Tibial nerve (tissue), 4 donors: ENCODE data around the gene EVPL. TPM values are rescaled to one million over a fixed set of nuclear protein-coding genes. Genes with fewer than 3 reads are reported as not detected.
A peak's percentile ranks its signal among the peaks of the same experiment; 100 is the strongest.

Source experiments
- DNase-seq, 2 donors: peaks; one replicate each; pipeline ENCODE4 v3.0.0-alpha.2; 2019; ENCODE audit warnings: low spot score in 2 of 2
- H3K27ac ChIP-seq, 4 donors: fragments of 200-600 bp; sonication (generic) in 3 of 4; one replicate each; pipeline ENCODE4 v1.5.1; 2017 to 2019; ENCODE audit warnings: mild to moderate bottlenecking in 1 of 4
- H3K27me3 ChIP-seq, 2 donors: fragments of 200-600 bp; sonication (generic) in 1 of 2; one replicate each; pipeline versions ENCODE4 v1.5.1 to v1.6.0; 2017 to 2019
- H3K36me3 ChIP-seq, 3 donors: fragments of 200-600 bp; sonication (generic); one replicate each; pipeline ENCODE4 v1.5.1; 2018 to 2019
- H3K4me1 ChIP-seq, 4 donors: fragments of 200-600 bp; sonication (generic) in 3 of 4; one replicate each; pipeline ENCODE4 v1.5.1; 2017 to 2019
- H3K4me3 ChIP-seq, 4 donors: fragments of 200-600 bp; sonication (generic) in 3 of 4; one replicate each; pipeline ENCODE4 v1.5.1; 2017 to 2019; ENCODE audit warnings: mild to moderate bottlenecking in 1 of 4, moderate library complexity in 1 of 4
- H3K9me3 ChIP-seq, 4 donors: fragments of 200-600 bp; sonication (generic) in 3 of 4; one replicate each; pipeline ENCODE4 v1.5.1; 2017 to 2019
- CTCF ChIP-seq, 5 experiments: fragments of 200-600 bp in 3 of 5; fragments of 450-650 bp in 2 of 5; sonication (generic) in 3 of 5; IDR thresholded peaks; one replicate each; pipeline ENCODE4 v1.5.1; 2016 to 2019; ENCODE audit warnings: antibody characterized with exemption in 5 of 5, mild to moderate bottlenecking in 3 of 5, moderate library complexity in 2 of 5
- EP300 ChIP-seq, 2 donors: sonication (generic); formaldehyde crosslinking; IDR thresholded peaks; one replicate each; pipeline ENCODE4 v1.6.1; 2017; ENCODE audit warnings: antibody characterized with exemption in 2 of 2, mild to moderate bottlenecking in 1 of 2
- POLR2A ChIP-seq, 2 donors: fragments of 450-650 bp; IDR thresholded peaks; one replicate each; pipeline ENCODE4 v1.6.1; 2017; ENCODE audit warnings: antibody characterized with exemption in 2 of 2, mild to moderate bottlenecking in 2 of 2, moderate library complexity in 2 of 2
- WGBS, 2 donors: methylation state at CpG; one replicate each; pipeline ENCODE4 v1.1.5; 2018; 5-methylcytosine and 5-hydroxymethylcytosine counted together
- total RNA-seq, 4 donors: library from RNA; depleted of rRNA; stranded (reverse); fragments of >200 nt; gene quantifications; one replicate each; pipeline ENCODE4 v1.1.0, GENCODE V29; 2016

The EVPL gene
- total RNA-seq, 4 donors from 2014 or later, result 0.98 to 3.0 (median 2.1) TPM; not detected in 1

GRCh38 chr17:76002100-76002499, 25.0 kb downstream of the EVPL start:
- DNase-seq, result no peak
- no peak overlapping the region for H3K27ac ChIP-seq
- H3K9me3 ChIP-seq, result no peaks in the 10 kb centered on the region
- no peaks in the 10 kb centered on the region for H3K27me3 ChIP-seq
- H3K36me3 ChIP-seq, result peaks cover 0 to 17% (median 0%) of the 10 kb centered on the region in 3 donors
- H3K4me3 ChIP-seq, result no peak overlapping the region
- WGBS, 2 donors, result 95 to 98% methylated on average over 12 of the region's 12 CpGs
- no peak for TF ChIP-seq POLR2A (IDR thresholded peaks at IDR 0.05)
- no peak for TF ChIP-seq CTCF (IDR thresholded peaks at IDR 0.05)
- peaks cover 0 to 15% (median 3%) of the 10 kb centered on the region in 4 donors for H3K4me1 ChIP-seq

- H3K27ac ChIP-seq, result peak within 1 kb of the TSS in 1 of 4 donors; percentile 22
- no peak for DNase-seq
- peaks cover 0 to 21% (median 6%) of the 10 kb centered on the region in 4 donors for H3K4me1 ChIP-seq
- no peak within 1 kb of the TSS for H3K4me3 ChIP-seq
- H3K36me3 ChIP-seq, result peaks cover 0 to 20% (median 0%) of the 10 kb centered on the region in 3 donors
- TF ChIP-seq POLR2A (IDR thresholded peaks at IDR 0.05), result no peak
- no peak for TF ChIP-seq EP300 (IDR thresholded peaks at IDR 0.05)
- no peak for TF ChIP-seq CTCF (IDR thresholded peaks at IDR 0.05)
- H3K27me3 ChIP-seq, result no peaks in the 10 kb centered on the region
- WGBS, 2 donors, result 79 to 81% methylated on average over 11 to 15 of the region's 21 CpGs
- no peaks in the 10 kb centered on the region for H3K9me3 ChIP-seq
These were observed 26.2 kb downstream of the EVPL start, which contains the start of gene CDK3 for GRCh38 chr17:76000755-76001521. Gene CDK3 (plus strand): TSS chr17:76000855. CDS start chr17:76001426, 571 bp downstream.

- DNase-seq, result peak in 1 of 2 donors; percentile 34
- 64 to 71% methylated on average over 30 to 31 of the region's 31 CpGs for WGBS, 2 donors
- Histone ChIP-seq H3K36me3 (peaks cover 0 to 27% (median 0%) of the 10 kb centered on the region in 3 donors), H3K27me3 (no peaks in the 10 kb centered on the region), H3K27ac (peak overlapping the region in 1 of 4 donors; percentile 22), H3K4me3 (no peak overlapping the region), H3K4me1 (peaks cover 0 to 14% (median 6%) of the 10 kb centered on the region in 4 donors), H3K9me3 (no peaks in the 10 kb centered on the region)
- TF ChIP-seq CTCF (IDR thresholded peaks at IDR 0.05) (peak; percentile 33 to 73 (median 63)), EP300 (IDR thresholded peaks at IDR 0.05) (no peak)
These were observed 26.9 kb downstream of the EVPL start for GRCh38 chr17:76000016-76000754.

DNA sequence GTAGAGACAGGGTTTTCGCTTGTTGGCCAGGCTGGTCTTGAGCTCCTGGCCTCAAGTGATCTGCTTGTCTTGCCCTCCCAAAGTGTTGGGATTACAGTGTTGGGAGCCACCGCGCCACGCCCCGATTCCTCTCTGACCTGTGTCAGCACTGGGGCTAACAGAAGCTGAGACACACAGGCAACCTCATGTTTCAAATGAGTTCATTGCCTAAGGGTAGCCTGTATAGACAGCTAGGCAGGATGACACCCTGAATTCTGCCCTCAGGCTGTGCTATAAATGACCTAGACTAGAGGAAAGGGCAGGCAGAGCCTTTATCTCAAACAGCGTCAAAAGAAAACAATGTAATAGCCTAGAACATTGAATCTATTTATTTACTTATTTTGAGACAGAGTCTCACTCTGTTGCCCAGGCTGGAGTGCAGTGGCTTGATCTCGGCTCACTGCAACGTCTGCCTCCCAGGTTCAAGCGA, 28.7 kb downstream of the EVPL start:
- Histone ChIP-seq H3K36me3 (peaks cover 0 to 44% (median 0%) of the 10 kb centered on the region in 3 donors), H3K27me3 (no peaks in the 10 kb centered on the region), H3K4me3 (no peak overlapping the region), H3K4me1 (peaks cover 0 to 13% (median 6%) of the 10 kb centered on the region in 4 donors), H3K27ac (no peak overlapping the region), H3K9me3 (no peaks in the 10 kb centered on the region)
- TF ChIP-seq EP300 (IDR thresholded peaks at IDR 0.05) (no peak), POLR2A (IDR thresholded peaks at IDR 0.05) (no peak), CTCF (IDR thresholded peaks at IDR 0.05) (no peak)
- 91 to 94% methylated on average over 9 of the region's 9 CpGs for WGBS, 2 donors
- no peak for DNase-seq
